GM13976 (cell line): Measurements from ENCODE around the gene SRRM2.

Source experiments
- DNase-seq: peaks from one replicate; pipeline ENCODE4 v3.0.0; 2012; ENCODE audit warnings: low spot score
- in situ Hi-C: fragments of 300-500 bp; cut with MboI; formaldehyde crosslinking; loops from one replicate; pipeline ENCODE4 v1.12.0; 2022; ENCODE audit warnings: low sequenced_read_pairs, mixed read lengths, inconsistent platforms; ENCODE audit not compliant: unreplicated experiment
- TF ChIP-seq, protein P1 (sequence below): IDR thresholded peaks from 2 replicates; pipeline ENCODE4 v1.5.1; 2012; ENCODE audit warnings: borderline replicate concordance, mild to moderate bottlenecking; ENCODE audit not compliant: insufficient read depth; ENCODE audit errors: extremely low read depth, missing control alignments, control extremely low read depth

Gene SRRM2

DNA sequence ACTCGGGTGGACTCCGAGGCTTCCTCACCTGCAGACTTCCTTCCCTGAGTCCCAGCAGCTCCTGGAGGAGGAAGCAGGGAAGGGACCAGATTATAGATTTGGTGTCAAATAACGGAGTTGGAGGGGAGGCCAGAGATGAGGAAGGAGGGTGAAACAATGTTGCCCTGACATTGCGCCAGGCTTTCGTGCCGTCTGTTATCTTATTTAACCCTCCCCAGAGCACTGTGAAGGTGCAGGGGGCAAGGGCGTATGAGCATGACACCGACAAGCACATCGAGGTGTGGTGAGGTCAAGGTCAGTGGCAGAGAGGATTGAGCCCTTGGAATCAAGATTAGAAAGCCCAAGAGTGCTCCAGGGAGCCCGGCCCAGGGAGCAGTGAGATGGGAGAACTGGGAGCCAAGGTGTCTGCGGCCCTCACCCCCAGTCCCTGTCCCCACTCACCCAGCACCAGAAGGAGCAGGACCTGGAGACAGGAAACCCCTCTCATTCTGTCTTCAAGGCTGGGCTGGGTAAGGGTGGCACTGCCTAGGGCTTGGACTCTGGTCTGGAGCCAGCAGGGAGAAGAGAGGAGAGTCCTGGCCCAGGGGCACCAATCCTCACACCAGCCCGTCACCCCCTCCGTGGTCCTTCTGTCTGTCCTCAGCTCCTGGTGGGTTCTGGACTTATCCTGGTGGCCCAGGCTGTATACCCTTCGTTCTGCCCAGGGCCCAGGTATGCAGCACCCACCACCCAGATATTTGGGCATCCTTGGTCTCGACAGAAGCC, 33.8 kb downstream of the SRRM2 start:
- TF ChIP-seq, protein P1, sequence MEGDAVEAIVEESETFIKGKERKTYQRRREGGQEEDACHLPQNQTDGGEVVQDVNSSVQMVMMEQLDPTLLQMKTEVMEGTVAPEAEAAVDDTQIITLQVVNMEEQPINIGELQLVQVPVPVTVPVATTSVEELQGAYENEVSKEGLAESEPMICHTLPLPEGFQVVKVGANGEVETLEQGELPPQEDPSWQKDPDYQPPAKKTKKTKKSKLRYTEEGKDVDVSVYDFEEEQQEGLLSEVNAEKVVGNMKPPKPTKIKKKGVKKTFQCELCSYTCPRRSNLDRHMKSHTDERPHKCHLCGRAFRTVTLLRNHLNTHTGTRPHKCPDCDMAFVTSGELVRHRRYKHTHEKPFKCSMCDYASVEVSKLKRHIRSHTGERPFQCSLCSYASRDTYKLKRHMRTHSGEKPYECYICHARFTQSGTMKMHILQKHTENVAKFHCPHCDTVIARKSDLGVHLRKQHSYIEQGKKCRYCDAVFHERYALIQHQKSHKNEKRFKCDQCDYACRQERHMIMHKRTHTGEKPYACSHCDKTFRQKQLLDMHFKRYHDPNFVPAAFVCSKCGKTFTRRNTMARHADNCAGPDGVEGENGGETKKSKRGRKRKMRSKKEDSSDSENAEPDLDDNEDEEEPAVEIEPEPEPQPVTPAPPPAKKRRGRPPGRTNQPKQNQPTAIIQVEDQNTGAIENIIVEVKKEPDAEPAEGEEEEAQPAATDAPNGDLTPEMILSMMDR, result no peak
- no peak for DNase-seq
- in situ Hi-C loops, result no loop called here

DNA sequence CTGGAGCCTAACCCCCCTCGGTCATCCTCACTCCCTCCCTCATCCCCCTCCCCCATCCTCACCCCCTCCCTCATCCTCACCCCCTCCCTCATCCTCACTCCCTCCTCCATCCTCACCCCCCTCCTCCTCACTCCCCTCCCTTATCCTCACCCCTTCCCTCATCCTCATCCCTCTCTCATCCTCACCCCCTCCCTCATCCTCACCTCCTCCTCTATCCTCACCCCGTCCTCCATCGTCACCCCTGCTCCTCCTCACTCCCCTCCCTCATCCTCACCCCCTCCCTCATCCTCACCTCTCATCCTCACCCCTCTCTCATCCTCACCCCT, 34.4 kb downstream of the SRRM2 start:
- no peak for DNase-seq
- in situ Hi-C loops, result no loop called here
- TF ChIP-seq, protein P1, result no peak

DNA sequence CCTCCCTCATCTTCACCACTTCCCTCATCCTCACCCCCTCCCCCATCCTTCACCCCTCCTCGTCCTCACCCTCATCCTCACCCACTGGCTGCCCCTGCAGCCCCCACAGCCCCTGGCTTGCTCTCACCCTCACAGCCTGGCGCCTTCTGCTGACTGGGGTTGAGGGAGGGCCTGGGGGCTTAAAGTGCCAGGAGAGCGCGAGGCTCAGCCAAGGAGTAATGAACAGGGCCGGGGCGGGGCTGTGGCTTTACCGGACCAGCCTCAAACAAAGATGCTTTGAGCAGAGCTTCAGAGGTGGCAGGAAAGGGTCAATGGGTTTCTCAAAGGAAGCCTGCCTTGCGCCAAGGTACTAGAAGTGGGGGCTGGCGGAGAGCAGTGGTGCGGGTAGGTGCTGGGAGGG, 35.0 kb downstream of the SRRM2 start, which contains the start of gene PRSS33:
Gene PRSS33 (minus strand): TSS at position 155 of the 400 bp plus-strand sequence. CDS start 1,013 bp downstream, outside the sequence.
- in situ Hi-C loops, result no loop called here
- TF ChIP-seq, protein P1, result no peak
- DNase-seq, result no peak

DNA sequence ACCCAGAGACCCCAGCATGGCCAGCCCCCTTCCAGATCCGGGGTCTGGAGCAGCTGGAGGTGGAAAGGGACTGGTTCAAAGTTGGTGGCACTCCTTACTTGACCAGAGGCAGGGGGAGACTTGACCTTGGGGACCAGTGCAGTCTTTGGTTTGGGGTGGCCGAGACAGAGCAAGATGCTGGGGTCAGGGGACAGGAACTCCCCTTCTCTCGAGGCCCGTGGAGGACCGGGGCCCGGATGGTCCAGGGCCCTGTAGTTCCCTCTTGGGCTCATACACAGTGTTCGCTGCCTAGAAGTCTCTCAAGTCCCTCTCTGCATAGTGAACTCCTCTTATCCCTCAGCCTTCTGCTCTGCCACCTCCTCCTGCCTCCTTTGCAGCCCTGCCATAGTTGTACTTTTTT, 35.5 kb downstream of the SRRM2 start:
- TF ChIP-seq, protein P1, result no peak
- peak; percentile 20 for DNase-seq
- in situ Hi-C loops, result no loop called here

DNA sequence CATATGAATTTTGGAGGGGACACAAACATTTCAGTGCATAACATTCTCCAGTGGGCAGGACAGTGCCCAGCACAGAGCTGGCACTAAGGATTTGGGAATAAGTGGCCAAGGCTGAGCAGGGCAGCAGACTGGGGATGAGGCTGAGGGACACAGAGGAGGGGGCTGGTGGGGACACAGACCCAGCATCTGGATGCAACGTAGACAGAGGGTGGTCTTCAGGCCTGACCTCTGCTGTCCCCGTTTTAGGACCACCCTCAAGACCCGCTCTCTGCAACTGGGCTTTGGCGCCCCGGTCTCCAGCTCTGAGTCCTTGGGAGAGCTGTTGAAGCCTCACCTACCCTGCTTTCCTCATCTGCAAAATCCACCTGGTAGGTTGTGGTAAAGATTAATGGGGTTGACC, 38.2 kb downstream of the SRRM2 start:
- DNase-seq, result no peak

DNA sequence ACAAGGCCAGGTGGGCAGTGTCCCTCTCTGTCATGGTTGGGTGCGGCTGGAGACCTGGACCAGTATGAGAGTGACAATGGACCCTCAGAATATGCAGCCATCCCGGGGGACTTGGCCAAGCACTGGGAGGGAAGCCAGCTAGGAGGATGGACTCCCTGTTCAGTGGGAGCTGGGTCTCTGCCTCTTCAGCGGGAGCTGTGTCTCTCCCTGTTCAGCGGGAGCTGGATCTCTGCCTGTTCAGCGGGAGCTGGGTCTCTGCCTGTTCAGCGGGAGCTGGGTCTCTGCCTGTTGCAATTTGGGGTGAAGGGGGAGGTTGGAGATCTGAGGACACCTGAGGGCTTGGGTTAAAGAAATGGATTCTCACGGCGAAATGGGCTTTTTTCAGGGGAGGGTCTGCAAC, 38.7 kb downstream of the SRRM2 start:
- TF ChIP-seq, protein P1, result no peak
- in situ Hi-C loops, result no loop called here
- DNase-seq, result no peak

More for the DNA sequence above, 38.2 kb downstream of the SRRM2 start:
- TF ChIP-seq, protein P1, result no peak
- in situ Hi-C loops, result no loop called here

DNA sequence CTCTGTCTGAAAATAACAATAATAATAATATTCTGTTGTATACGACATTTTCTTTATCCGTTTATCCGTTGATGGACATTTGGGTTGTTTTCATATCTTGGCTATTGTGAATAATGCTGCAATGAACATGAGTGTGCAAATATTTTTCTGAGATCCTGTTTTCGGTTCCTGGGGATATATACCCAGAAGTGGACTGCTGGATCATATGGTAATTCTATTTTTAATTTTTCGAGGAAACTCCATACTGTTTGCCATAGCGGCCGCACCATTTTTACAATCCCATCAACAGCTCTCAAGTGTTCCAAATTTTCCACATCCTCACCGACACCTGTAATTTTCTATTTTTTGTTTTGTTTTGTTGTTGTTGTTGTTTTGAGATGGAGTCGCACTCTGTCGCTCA, 40.5 kb downstream of the SRRM2 start:
- in situ Hi-C loops, result no loop called here
- TF ChIP-seq, protein P1, result no peak
- no peak for DNase-seq
